GM21723 (cell line): ENCODE results near the gene SYNGR1.
A peak's percentile ranks its signal among the peaks of the same experiment; 100 is the strongest.
"Not testable (repeated sequence)": the region's sequence is repeated elsewhere in the genome, so short reads cannot be mapped to it uniquely, and the experiment has no call there.

Experiments
- ATAC-seq: cut with Tn5 transposase; IDR thresholded peaks from one replicate; pipeline ENCODE4 v1.9.1; 2021; ENCODE audit warnings: mild to moderate bottlenecking, moderate library complexity; ENCODE audit not compliant: unreplicated experiment

The SYNGR1 gene

GRCh38 chr22:39316440-39317083 is 33.2 kb upstream of the SYNGR1 start:
- ATAC-seq = no peak

- ATAC-seq = no peak
These were observed 32.6 kb upstream of the SYNGR1 start for GRCh38 chr22:39317084-39317774.

GRCh38 chr22:39317775-39318506 is 31.9 kb upstream of the SYNGR1 start:
- no peak for ATAC-seq

GRCh38 chr22:39318507-39319283 is 31.1 kb upstream of the SYNGR1 start:
- ATAC-seq = peak; percentile 21

GRCh38 chr22:39319284-39320022 is 30.3 kb upstream of the SYNGR1 start, which contains the start of gene RPL3:
TSS of gene RPL3 (minus strand) at chr22:39319623. CDS start at chr22:39319597, 26 bp downstream.
- ATAC-seq = peak; percentile 75

GRCh38 chr22:39320616-39321029 is 29.2 kb upstream of the SYNGR1 start:
- ATAC-seq = not testable (repeated sequence)

GRCh38 chr22:39325392-39325932 is 24.3 kb upstream of the SYNGR1 start:
- ATAC-seq = no peak

- ATAC-seq = no peak
These were observed 21.6 kb upstream of the SYNGR1 start for GRCh38 chr22:39327995-39328754.

- ATAC-seq = not testable (repeated sequence)
These were observed 19.2 kb upstream of the SYNGR1 start for GRCh38 chr22:39330553-39330952.

- ATAC-seq = no peak
These were observed 17.2 kb upstream of the SYNGR1 start for GRCh38 chr22:39332441-39333064.

- ATAC-seq = no peak
These were observed 13.4 kb upstream of the SYNGR1 start for GRCh38 chr22:39336411-39336810.

- ATAC-seq = not testable (repeated sequence)
These were observed 10.0 kb upstream of the SYNGR1 start for GRCh38 chr22:39339775-39340174.

GRCh38 chr22:39341179-39341578 is 8.6 kb upstream of the SYNGR1 start:
- no peak for ATAC-seq

GRCh38 chr22:39343259-39344045 is 6.3 kb upstream of the SYNGR1 start:
- ATAC-seq = no peak

- ATAC-seq = no peak
These were observed 5.8 kb upstream of the SYNGR1 start for GRCh38 chr22:39344046-39344390.

- no peak for ATAC-seq
These were observed 4.6 kb upstream of the SYNGR1 start for GRCh38 chr22:39345231-39345630.

- ATAC-seq = no peak
These were observed 784 bp upstream of the SYNGR1 start for GRCh38 chr22:39348909-39349505.

GRCh38 chr22:39349506-39349966 is 255 bp upstream of the SYNGR1 start:
- no peak for ATAC-seq
